HG03060 (cell line): Measurements from ENCODE around the gene FPGT.
"Not testable (repeated sequence)": the region's sequence is repeated elsewhere in the genome, so short reads cannot be mapped to it uniquely, and the experiment has no call there.

Source experiments
- ATAC-seq: cut with Tn5 transposase; IDR thresholded peaks from one replicate; pipeline ENCODE4 v1.9.1; 2021; ENCODE audit warnings: low read depth, moderate number of reproducible peaks; ENCODE audit not compliant: unreplicated experiment

FPGT gene

GRCh38 chr1:74253243-74253824 lies 55.3 kb downstream of the FPGT start:
- ATAC-seq = not testable (repeated sequence)
